ENCODE results near the gene NACC1. TPM values are rescaled to one million over a fixed set of nuclear protein-coding genes. Genes with fewer than 3 reads are reported as not detected.

Gene NACC1
- total and polyA plus RNA-seq, 2 of the 13 experiments (the other 11 are each of a cell fraction or from before 2014, with no cell fraction given): 31.8 to 42.3 TPM

DNA sequence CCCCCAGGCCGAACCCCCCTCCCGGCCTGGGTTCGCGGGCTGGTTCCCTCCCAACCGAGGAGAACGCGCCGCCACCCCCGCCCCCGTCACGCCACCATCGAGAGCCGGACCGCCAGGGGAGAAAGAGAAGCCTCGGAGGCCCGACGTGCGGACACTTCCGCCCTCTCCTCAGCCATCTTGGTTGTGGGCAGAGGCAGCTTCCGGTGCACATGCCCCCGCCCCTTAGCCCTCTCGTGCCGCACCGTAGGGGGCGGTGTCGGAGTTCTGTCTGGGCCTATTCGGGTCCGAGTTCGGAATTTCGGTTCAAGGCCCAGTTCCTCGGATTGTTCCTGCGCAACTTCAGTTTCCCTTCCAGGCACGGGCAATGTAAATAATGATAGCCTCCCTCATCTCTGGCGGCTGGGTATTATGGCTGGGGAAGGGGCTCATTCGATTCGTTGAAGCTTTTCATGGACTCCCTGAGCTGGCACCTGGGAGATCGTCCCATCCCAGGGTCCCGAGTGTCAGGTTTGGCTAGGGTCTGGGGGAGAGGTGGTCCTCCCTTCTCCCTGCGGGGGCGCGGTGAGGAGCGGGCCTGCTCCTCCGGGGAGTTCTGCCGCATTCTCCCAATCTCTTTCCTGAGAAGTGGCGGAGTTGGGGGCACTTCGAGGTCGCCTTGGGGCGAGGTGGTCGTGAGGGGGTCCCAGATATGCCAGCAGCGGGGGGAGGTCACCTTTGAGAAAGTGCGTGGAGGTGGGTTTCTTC lies 32.3 kb downstream of the NACC1 start, which contains the start of the genes IER2 and STX10 (continued):
- TF ChIP-seq, protein P1, sequence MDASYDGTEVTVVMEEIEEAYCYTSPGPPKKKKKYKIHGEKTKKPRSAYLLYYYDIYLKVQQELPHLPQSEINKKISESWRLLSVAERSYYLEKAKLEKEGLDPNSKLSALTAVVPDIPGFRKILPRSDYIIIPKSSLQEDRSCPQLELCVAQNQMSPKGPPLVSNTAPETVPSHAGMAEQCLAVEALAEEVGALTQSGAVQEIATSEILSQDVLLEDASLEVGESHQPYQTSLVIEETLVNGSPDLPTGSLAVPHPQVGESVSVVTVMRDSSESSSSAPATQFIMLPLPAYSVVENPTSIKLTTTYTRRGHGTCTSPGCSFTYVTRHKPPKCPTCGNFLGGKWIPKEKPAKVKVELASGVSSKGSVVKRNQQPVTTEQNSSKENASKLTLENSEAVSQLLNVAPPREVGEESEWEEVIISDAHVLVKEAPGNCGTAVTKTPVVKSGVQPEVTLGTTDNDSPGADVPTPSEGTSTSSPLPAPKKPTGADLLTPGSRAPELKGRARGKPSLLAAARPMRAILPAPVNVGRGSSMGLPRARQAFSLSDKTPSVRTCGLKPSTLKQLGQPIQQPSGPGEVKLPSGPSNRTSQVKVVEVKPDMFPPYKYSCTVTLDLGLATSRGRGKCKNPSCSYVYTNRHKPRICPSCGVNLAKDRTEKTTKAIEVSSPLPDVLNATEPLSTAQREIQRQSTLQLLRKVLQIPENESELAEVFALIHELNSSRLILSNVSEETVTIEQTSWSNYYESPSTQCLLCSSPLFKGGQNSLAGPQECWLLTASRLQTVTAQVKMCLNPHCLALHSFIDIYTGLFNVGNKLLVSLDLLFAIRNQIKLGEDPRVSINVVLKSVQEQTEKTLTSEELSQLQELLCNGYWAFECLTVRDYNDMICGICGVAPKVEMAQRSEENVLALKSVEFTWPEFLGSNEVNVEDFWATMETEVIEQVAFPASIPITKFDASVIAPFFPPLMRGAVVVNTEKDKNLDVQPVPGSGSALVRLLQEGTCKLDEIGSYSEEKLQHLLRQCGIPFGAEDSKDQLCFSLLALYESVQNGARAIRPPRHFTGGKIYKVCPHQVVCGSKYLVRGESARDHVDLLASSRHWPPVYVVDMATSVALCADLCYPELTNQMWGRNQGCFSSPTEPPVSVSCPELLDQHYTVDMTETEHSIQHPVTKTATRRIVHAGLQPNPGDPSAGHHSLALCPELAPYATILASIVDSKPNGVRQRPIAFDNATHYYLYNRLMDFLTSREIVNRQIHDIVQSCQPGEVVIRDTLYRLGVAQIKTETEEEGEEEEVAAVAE (CRISPR knock-in tag; IDR thresholded peaks at IDR 0.05; ENCODE audit: borderline replicate concordance): peak; percentile 54; the same call in 1 of the 2 replicates
- 0 out of 2 replicates have a peak, but pooled peaks have one; percentile 83 for TF ChIP-seq ARID2 (CRISPR knock-in tag; IDR thresholded peaks at IDR 0.05; ENCODE audit: borderline replicate concordance)
- peak; percentile 92 for TF ChIP-seq GATAD1 (CRISPR knock-in tag; IDR thresholded peaks at IDR 0.05)
- TF ChIP-seq, protein P2, sequence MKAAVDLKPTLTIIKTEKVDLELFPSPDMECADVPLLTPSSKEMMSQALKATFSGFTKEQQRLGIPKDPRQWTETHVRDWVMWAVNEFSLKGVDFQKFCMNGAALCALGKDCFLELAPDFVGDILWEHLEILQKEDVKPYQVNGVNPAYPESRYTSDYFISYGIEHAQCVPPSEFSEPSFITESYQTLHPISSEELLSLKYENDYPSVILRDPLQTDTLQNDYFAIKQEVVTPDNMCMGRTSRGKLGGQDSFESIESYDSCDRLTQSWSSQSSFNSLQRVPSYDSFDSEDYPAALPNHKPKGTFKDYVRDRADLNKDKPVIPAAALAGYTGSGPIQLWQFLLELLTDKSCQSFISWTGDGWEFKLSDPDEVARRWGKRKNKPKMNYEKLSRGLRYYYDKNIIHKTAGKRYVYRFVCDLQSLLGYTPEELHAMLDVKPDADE (CRISPR knock-in tag; IDR thresholded peaks at IDR 0.05): no peak
- TF ChIP-seq CHD4 (IDR thresholded peaks at IDR 0.05; ENCODE audit: borderline replicate concordance, low read length): no peak
- peak; percentile 66 for TF ChIP-seq ASH2L (IDR thresholded peaks at IDR 0.05; ENCODE audit: insufficient read length, low read depth, low read length)
- TF ChIP-seq NFE2 (CRISPR knock-in tag; IDR thresholded peaks at IDR 0.05): no peak
- TF ChIP-seq ZNF644 (CRISPR knock-in tag; IDR thresholded peaks at IDR 0.05; ENCODE audit: low read depth): no peak
- peak; percentile 75 for TF ChIP-seq RBFOX2 (IDR thresholded peaks at IDR 0.05; ENCODE audit: low read depth, low read length)
- no peak for TF ChIP-seq SYNCRIP (IDR thresholded peaks at IDR 0.05; ENCODE audit: insufficient read depth, low read depth, low read length)
- TF ChIP-seq, protein P3, sequence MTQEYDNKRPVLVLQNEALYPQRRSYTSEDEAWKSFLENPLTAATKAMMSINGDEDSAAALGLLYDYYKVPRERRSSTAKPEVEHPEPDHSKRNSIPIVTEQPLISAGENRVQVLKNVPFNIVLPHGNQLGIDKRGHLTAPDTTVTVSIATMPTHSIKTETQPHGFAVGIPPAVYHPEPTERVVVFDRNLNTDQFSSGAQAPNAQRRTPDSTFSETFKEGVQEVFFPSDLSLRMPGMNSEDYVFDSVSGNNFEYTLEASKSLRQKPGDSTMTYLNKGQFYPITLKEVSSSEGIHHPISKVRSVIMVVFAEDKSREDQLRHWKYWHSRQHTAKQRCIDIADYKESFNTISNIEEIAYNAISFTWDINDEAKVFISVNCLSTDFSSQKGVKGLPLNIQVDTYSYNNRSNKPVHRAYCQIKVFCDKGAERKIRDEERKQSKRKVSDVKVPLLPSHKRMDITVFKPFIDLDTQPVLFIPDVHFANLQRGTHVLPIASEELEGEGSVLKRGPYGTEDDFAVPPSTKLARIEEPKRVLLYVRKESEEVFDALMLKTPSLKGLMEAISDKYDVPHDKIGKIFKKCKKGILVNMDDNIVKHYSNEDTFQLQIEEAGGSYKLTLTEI (CRISPR knock-in tag; conservative IDR thresholded peaks at IDR 0.05): no peak
- peak; percentile 93 for TF ChIP-seq ZFX (CRISPR knock-in tag; IDR thresholded peaks at IDR 0.05; ENCODE audit: low read depth)
- TF ChIP-seq, protein P4, sequence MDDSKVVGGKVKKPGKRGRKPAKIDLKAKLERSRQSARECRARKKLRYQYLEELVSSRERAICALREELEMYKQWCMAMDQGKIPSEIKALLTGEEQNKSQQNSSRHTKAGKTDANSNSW (CRISPR knock-in tag; IDR thresholded peaks at IDR 0.05; ENCODE audit: borderline replicate concordance): no peak
- TF ChIP-seq ZSCAN21 (CRISPR knock-in tag; IDR thresholded peaks at IDR 0.05; ENCODE audit: borderline replicate concordance): no peak; the same call in 1 of the 2 replicates
- peak; percentile 41; the same call in 1 of the 2 replicates for TF ChIP-seq ZNF550 (CRISPR knock-in tag; IDR thresholded peaks at IDR 0.05; ENCODE audit: borderline replicate concordance)
- TF ChIP-seq, protein P5, sequence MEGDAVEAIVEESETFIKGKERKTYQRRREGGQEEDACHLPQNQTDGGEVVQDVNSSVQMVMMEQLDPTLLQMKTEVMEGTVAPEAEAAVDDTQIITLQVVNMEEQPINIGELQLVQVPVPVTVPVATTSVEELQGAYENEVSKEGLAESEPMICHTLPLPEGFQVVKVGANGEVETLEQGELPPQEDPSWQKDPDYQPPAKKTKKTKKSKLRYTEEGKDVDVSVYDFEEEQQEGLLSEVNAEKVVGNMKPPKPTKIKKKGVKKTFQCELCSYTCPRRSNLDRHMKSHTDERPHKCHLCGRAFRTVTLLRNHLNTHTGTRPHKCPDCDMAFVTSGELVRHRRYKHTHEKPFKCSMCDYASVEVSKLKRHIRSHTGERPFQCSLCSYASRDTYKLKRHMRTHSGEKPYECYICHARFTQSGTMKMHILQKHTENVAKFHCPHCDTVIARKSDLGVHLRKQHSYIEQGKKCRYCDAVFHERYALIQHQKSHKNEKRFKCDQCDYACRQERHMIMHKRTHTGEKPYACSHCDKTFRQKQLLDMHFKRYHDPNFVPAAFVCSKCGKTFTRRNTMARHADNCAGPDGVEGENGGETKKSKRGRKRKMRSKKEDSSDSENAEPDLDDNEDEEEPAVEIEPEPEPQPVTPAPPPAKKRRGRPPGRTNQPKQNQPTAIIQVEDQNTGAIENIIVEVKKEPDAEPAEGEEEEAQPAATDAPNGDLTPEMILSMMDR (CRISPR knock-in tag; IDR thresholded peaks at IDR 0.05): peak; percentile 90
- TF ChIP-seq PHF20 (CRISPR knock-in tag; IDR thresholded peaks at IDR 0.05): peak; percentile 84
- TF ChIP-seq, protein P6, sequence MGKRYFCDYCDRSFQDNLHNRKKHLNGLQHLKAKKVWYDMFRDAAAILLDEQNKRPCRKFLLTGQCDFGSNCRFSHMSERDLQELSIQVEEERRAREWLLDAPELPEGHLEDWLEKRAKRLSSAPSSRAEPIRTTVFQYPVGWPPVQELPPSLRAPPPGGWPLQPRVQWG (CRISPR knock-in tag; IDR thresholded peaks at IDR 0.05; ENCODE audit: borderline replicate concordance, low read depth): no peak

All from HepG2 (cell line).